22Rv1 (cell line): ENCODE data around the gene RUNX2.

Experiments used
- H3K27ac ChIP-seq: fragments of 450-650 bp; 2 replicates; pipeline ENCODE4 v1.5.1; 2017
- CTCF ChIP-seq: fragments of 450-650 bp; IDR thresholded peaks from 2 replicates; pipeline ENCODE4 v1.5.1; 2017; ENCODE audit warnings: mild to moderate bottlenecking
- ZFX ChIP-seq: fragments of 450-650 bp; IDR thresholded peaks from 2 replicates; pipeline ENCODE4 v1.6.1; 2017; ENCODE audit warnings: antibody characterized with exemption, borderline replicate concordance

RUNX2 gene

GRCh38 chr6:45625191-45625664 is 297.1 kb downstream of the RUNX2 start:
- no peak overlapping the region for H3K27ac ChIP-seq
- TF ChIP-seq ZFX (no peak), CTCF (no peak)

- TF ChIP-seq ZFX, result no peak
- no peak for TF ChIP-seq CTCF
- H3K27ac ChIP-seq, result no peak overlapping the region
Measured at GRCh38 chr6:45626087-45626891, 298.2 kb downstream of the RUNX2 start.

GRCh38 chr6:45630314-45630713 is 302.2 kb downstream of the RUNX2 start:
- TF ChIP-seq CTCF (no peak), ZFX (no peak)
- no peak overlapping the region for H3K27ac ChIP-seq

GRCh38 chr6:45630801-45631200 is 302.7 kb downstream of the RUNX2 start:
- TF ChIP-seq CTCF, result no peak
- no peak for TF ChIP-seq ZFX
- no peak overlapping the region for H3K27ac ChIP-seq

GRCh38 chr6:45631396-45631795 is 303.3 kb downstream of the RUNX2 start:
- no peak for TF ChIP-seq CTCF
- no peak for TF ChIP-seq ZFX
- H3K27ac ChIP-seq, result no peak overlapping the region

GRCh38 chr6:45633272-45633908 is 305.3 kb downstream of the RUNX2 start:
- TF ChIP-seq ZFX (no peak), CTCF (no peak)
- no peak overlapping the region for H3K27ac ChIP-seq

GRCh38 chr6:45634231-45634630 is 306.1 kb downstream of the RUNX2 start:
- TF ChIP-seq CTCF (no peak), ZFX (no peak)
- H3K27ac ChIP-seq, result no peak overlapping the region
